HepG2 (cell line): ENCODE results near the gene KLF11. TPM values are rescaled to one million over a fixed set of nuclear protein-coding genes. Genes with fewer than 3 reads are reported as not detected.

Experiments used
- NFE2L1 ChIP-seq: sonication (generic); formaldehyde crosslinking; IDR thresholded peaks from 2 replicates; pipeline ENCODE4 v1.4.0; 2020; ENCODE audit warnings: missing genetic modification reagents, mild to moderate bottlenecking, borderline replicate concordance
- RCOR2 ChIP-seq: IDR thresholded peaks from 2 replicates; pipeline ENCODE4 v1.6.1; 2016; ENCODE audit warnings: missing biosample characterization, missing genetic modification reagents
- REPIN1 ChIP-seq: sonication (generic); formaldehyde crosslinking; IDR thresholded peaks from 2 replicates; pipeline ENCODE4 v1.8.0; 2022; ENCODE audit warnings: missing genetic modification reagents, low read depth, mild to moderate bottlenecking, borderline replicate concordance
- RXRB ChIP-seq: IDR thresholded peaks from 2 replicates; pipeline ENCODE4 v1.6.1; 2016; ENCODE audit warnings: borderline replicate concordance, missing genetic modification reagents, missing compliant biosample characterization
- ZNF317 ChIP-seq: sonication (generic); formaldehyde crosslinking; IDR thresholded peaks from 2 replicates; pipeline ENCODE4 v1.5.0; 2020; ENCODE audit warnings: mild to moderate bottlenecking, missing genetic modification reagents
- polyA plus RNA-seq, 8 experiments: library from polyadenylated mRNA; depleted of rRNA in 3 of 8; stranded (reverse) in 7 of 8; unstranded in 1 of 8; fragments of >200 nt; fragmentation: Illumina TruSeq in 4 of 8; extraction: Trizol in 4 of 8; gene quantifications; 2 replicates each; pipeline versions ENCODE4 v1.2.1 to v1.2.3, GENCODE V29; 2011 to 2016; ENCODE audit warnings: low read depth in 4 of 8, missing spikeins in 1 of 8, mixed read lengths in 1 of 8; ENCODE audit not compliant: insufficient read depth in 1 of 8
- total RNA-seq, 5 experiments: library from RNA; depleted of rRNA; stranded (reverse); fragments of >200 nt; fragmentation: Illumina TruSeq; extraction: Trizol; gene quantifications; 2 replicates each; pipeline ENCODE4 v1.2.3, GENCODE V29; 2016; ENCODE audit warnings: low read depth in 1 of 5
- TF ChIP-seq, protein P1 (sequence below): IDR thresholded peaks from 2 replicates; pipeline ENCODE4 v1.4.0; 2020; ENCODE audit warnings: mild to moderate bottlenecking, missing genetic modification reagents
- TF ChIP-seq, protein P2 (sequence below): sonication (generic); formaldehyde crosslinking; IDR thresholded peaks from 2 replicates; pipeline ENCODE4 v1.8.1; 2023; ENCODE audit warnings: mild to moderate bottlenecking, inconsistent platforms, moderate library complexity, missing genetic modification reagents, borderline replicate concordance

The KLF11 gene
- total and polyA plus RNA-seq, 2 of the 13 experiments (the other 11 are each of a cell fraction or from before 2014, with no cell fraction given) = 2.5 to 11.8 TPM

DNA sequence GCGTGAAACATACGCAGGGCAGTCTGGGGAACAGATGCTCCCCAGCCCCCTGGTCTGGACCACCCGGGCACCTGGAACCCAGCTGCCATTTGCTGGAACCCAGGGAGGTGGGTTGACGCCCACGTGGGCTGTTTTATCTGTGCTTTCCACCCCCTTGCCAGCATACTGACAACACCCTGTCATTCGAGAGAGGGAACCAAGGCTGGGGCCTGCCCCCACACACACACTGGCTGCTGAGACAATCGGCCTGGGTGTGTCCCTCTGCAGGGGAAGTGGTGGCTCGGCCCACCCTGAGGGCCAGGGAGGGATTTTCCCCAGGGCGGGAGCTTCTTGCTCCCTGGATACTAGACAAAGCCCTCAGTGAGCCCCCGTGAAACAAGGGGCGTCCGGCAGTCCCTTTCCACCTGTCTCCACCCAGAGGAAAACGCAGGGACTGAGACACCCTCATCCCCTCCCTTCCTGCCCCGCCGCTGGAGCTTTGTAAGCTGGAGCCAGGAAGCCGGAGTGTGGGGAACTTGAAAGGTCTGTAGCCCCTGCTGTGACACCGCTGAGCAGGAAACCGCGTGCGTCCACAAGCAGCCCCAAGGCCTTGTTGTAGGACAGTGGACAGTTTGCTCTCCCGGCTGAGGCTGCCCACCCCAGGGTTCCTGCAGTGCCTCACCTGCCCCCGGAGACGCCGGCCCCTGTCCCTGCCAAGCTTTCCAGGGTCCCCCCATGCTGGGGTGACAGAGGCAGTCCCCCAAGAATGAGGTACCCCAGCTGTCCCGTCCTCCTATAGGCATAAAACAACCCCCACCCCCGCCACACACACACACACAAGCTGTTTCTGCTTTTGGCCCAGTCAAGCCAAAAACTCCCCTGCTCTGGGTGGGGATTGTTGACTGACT is 14.1 kb upstream of the KLF11 start (continued):
- TF ChIP-seq, protein P1, sequence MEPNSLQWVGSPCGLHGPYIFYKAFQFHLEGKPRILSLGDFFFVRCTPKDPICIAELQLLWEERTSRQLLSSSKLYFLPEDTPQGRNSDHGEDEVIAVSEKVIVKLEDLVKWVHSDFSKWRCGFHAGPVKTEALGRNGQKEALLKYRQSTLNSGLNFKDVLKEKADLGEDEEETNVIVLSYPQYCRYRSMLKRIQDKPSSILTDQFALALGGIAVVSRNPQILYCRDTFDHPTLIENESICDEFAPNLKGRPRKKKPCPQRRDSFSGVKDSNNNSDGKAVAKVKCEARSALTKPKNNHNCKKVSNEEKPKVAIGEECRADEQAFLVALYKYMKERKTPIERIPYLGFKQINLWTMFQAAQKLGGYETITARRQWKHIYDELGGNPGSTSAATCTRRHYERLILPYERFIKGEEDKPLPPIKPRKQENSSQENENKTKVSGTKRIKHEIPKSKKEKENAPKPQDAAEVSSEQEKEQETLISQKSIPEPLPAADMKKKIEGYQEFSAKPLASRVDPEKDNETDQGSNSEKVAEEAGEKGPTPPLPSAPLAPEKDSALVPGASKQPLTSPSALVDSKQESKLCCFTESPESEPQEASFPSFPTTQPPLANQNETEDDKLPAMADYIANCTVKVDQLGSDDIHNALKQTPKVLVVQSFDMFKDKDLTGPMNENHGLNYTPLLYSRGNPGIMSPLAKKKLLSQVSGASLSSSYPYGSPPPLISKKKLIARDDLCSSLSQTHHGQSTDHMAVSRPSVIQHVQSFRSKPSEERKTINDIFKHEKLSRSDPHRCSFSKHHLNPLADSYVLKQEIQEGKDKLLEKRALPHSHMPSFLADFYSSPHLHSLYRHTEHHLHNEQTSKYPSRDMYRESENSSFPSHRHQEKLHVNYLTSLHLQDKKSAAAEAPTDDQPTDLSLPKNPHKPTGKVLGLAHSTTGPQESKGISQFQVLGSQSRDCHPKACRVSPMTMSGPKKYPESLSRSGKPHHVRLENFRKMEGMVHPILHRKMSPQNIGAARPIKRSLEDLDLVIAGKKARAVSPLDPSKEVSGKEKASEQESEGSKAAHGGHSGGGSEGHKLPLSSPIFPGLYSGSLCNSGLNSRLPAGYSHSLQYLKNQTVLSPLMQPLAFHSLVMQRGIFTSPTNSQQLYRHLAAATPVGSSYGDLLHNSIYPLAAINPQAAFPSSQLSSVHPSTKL (CRISPR knock-in tag) = no peak
- TF ChIP-seq REPIN1 (CRISPR knock-in tag) (no peak), RCOR2 (CRISPR knock-in tag) (no peak), RXRB (CRISPR knock-in tag) (0 out of 2 replicates have a peak, but pooled peaks have one; percentile 12), NFE2L1 (CRISPR knock-in tag) (no peak; the same call in 1 of the 2 replicates), ZNF317 (CRISPR knock-in tag) (peak; percentile 58; the same call in 1 of the 2 replicates)
- TF ChIP-seq, protein P2, sequence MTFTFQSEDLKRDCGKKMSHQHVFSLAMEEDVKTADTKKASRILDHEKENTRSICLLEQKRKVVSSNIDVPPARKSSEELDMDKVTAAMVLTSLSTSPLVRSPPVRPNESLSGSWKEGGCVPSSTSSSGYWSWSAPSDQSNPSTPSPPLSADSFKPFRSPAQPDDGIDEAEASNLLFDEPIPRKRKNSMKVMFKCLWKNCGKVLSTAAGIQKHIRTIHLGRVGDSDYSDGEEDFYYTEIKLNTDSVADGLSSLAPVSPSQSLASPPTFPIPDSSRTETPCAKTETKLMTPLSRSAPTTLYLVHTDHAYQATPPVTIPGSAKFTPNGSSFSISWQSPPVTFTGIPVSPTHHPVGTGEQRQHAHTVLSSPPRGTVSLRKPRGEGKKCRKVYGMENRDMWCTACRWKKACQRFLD (CRISPR knock-in tag) = no peak
